Measurements from ENCODE around the gene VAV3.

VAV3 gene

DNA sequence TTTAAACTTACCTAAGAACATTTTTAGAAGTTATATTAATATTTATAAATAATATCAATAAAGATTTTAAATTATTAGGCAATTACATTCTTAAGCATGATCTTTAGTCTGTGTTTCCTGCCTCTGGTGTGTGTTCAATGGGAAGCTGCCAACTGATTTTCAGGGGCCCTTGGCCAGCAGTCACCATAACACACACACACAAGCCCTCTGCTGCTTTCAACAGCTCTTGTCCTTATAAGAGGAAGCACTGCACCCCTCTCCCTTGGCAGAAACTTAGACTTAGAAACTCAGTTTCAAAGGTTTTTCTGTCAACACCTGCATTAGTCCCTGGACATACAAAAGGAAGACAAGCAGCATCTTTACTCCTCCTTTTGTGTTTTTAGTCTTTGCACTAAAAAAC lies 81.4 kb downstream of the VAV3 start:
- Histone ChIP-seq H3K4me1 (ENCODE audit: control insufficient read depth, insufficient read depth, low read length) (no peaks in the 10 kb centered on the region), H3K36me3 (ENCODE audit: control insufficient read depth in 2 of 2, insufficient read depth in 2 of 2, low read length in 2 of 2) (no peaks in the 10 kb centered on the region), H3K9me3 (ENCODE audit: control insufficient read depth in 2 of 2, low read length in 2 of 2) (no peaks in the 10 kb centered on the region), H3K27ac (ENCODE audit: low read length) (no peak overlapping the region), H3K4me3 (ENCODE audit: low read length in 2 of 2) (no peak overlapping the region), H3K9ac (ENCODE audit: low read length in 2 of 2) (no peak overlapping the region), H3K27me3 (ENCODE audit: control insufficient read depth in 1 of 2, insufficient read depth in 2 of 2, low read length in 2 of 2) (no peaks in the 10 kb centered on the region)

DNA sequence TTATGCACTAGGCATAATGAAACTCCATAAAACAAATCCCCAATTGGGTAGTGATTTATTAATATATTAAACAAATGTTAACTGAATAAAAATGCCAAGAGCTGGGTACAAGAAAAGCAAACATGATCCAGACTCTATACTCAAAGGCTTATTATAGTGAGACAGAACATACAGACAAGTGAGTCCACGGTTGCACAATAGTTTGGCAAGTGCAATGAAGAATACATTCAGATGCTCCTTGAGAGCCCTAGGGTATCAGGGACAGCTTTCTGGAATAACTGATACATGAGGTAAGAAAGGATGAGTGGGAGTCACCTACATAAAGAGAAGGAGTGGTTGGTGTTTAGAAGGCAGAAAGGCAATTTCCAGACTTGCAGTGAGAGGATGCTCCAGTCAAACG lies 85.1 kb downstream of the VAV3 start:
- Histone ChIP-seq H3K36me3 (ENCODE audit: control insufficient read depth in 2 of 2, insufficient read depth in 2 of 2, low read length in 2 of 2) (no peaks in the 10 kb centered on the region), H3K9me3 (ENCODE audit: control insufficient read depth in 2 of 2, low read length in 2 of 2) (no peaks in the 10 kb centered on the region), H3K4me3 (ENCODE audit: low read length in 2 of 2) (no peak overlapping the region), H3K27ac (ENCODE audit: low read length) (no peak overlapping the region), H3K27me3 (ENCODE audit: control insufficient read depth in 1 of 2, insufficient read depth in 2 of 2, low read length in 2 of 2) (no peaks in the 10 kb centered on the region), H3K9ac (ENCODE audit: low read length in 2 of 2) (no peak overlapping the region), H3K4me1 (ENCODE audit: control insufficient read depth, insufficient read depth, low read length) (no peaks in the 10 kb centered on the region)

DNA sequence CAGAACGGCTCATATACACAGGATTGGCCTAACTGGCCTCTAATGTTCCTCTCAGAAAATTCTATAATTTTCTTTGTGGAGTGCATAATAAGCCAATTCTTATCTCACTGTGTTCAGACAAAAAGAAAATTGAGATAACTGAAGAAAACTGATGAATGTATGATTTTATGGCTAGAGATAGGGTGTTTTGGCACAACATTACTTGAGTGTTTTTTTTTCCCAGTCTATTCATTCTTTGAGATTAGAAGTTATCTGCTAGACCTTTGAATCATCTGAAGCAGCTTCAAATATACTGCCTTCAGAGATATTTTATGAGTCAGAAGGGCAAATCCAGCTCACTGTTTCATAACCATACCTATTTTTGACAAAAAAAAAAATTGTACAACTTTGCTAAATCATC lies 85.6 kb downstream of the VAV3 start:
- H3K36me3 ChIP-seq (ENCODE audit: control insufficient read depth in 2 of 2, insufficient read depth in 2 of 2, low read length in 2 of 2): no peaks in the 10 kb centered on the region

DNA sequence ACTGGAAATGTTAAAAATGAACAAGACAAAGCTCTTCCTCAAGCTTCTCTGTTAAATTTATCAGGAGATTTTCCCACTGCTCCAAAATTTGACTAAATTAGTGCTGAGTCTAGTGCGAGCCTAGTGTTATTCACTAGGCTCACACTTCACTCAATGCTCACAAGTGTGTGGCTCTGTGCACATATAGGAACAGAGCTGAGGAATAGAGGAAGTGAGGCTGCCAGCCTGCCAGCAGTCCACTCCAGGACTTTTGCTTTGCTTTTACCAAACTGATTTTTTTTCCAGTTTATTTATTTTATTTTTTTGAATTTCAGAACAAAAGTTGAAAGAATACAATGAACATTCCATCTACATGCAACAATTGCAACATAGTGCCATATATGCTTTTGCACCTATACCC lies 87.2 kb downstream of the VAV3 start:
- Histone ChIP-seq H3K4me3 (ENCODE audit: low read length in 2 of 2) (no peak overlapping the region), H3K27me3 (ENCODE audit: control insufficient read depth in 1 of 2, insufficient read depth in 2 of 2, low read length in 2 of 2) (no peaks in the 10 kb centered on the region), H3K36me3 (ENCODE audit: control insufficient read depth in 2 of 2, insufficient read depth in 2 of 2, low read length in 2 of 2) (no peaks in the 10 kb centered on the region), H3K4me1 (ENCODE audit: control insufficient read depth, insufficient read depth, low read length) (no peaks in the 10 kb centered on the region), H3K9me3 (ENCODE audit: control insufficient read depth in 2 of 2, low read length in 2 of 2) (no peaks in the 10 kb centered on the region), H3K27ac (ENCODE audit: low read length) (no peak overlapping the region), H3K9ac (ENCODE audit: low read length in 2 of 2) (no peak overlapping the region)

More for the DNA sequence above, 85.6 kb downstream of the VAV3 start:
- no peaks in the 10 kb centered on the region for H3K9me3 ChIP-seq (ENCODE audit: control insufficient read depth in 2 of 2, low read length in 2 of 2)
- no peaks in the 10 kb centered on the region for H3K4me1 ChIP-seq (ENCODE audit: control insufficient read depth, insufficient read depth, low read length)
- no peak overlapping the region for H3K27ac ChIP-seq (ENCODE audit: low read length)
- no peaks in the 10 kb centered on the region for H3K27me3 ChIP-seq (ENCODE audit: control insufficient read depth in 1 of 2, insufficient read depth in 2 of 2, low read length in 2 of 2)
- no peak overlapping the region for H3K9ac ChIP-seq (ENCODE audit: low read length in 2 of 2)
- H3K4me3 ChIP-seq (ENCODE audit: low read length in 2 of 2): no peak overlapping the region

DNA sequence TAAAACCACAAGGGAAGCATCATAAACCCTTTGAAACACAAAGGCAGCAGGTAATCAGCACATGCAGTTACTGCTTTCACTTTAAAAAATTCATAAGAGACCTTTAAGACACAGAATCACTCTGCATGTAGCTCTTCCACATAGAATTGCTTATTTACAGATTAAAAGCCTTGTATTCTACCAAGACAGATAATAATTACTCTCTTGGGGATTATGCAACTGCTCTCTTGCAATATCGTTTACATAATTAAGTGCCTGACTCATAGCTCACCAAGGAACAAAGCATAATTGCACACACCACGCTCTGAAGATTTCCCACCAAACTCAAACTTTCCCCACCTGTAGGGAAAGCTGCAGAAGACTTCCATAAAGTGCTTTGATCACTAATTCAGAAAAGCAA lies 87.9 kb downstream of the VAV3 start:
- no peak overlapping the region for H3K9ac ChIP-seq (ENCODE audit: low read length in 2 of 2)
- H3K27me3 ChIP-seq (ENCODE audit: control insufficient read depth in 1 of 2, insufficient read depth in 2 of 2, low read length in 2 of 2): no peaks in the 10 kb centered on the region
- H3K36me3 ChIP-seq (ENCODE audit: control insufficient read depth in 2 of 2, insufficient read depth in 2 of 2, low read length in 2 of 2): no peaks in the 10 kb centered on the region
- H3K9me3 ChIP-seq (ENCODE audit: control insufficient read depth in 2 of 2, low read length in 2 of 2): no peaks in the 10 kb centered on the region
- no peak overlapping the region for H3K27ac ChIP-seq (ENCODE audit: low read length)
- no peak overlapping the region for H3K4me3 ChIP-seq (ENCODE audit: low read length in 2 of 2)
- H3K4me1 ChIP-seq (ENCODE audit: control insufficient read depth, insufficient read depth, low read length): no peaks in the 10 kb centered on the region

DNA sequence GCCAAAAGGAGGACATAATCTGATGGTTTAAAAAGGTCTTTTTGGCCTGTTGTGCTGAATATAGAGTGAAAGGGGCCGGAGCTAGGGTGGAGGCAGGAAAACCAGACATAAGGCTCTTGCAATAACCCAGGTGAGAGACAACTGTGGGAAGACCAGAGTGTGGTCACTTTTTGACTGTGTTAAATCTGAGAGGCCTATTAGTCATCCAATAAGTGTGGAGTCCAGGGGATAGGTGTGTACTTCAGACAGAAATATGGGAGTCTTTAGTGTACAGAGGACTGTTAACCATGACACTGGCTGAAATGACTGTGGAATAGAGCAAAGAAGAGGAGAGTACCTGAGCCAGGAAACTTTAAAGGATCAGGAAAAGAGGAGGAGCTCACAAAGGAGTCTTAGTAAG lies 89.3 kb downstream of the VAV3 start:
- Histone ChIP-seq H3K9ac (ENCODE audit: low read length in 2 of 2) (no peak overlapping the region), H3K27me3 (ENCODE audit: control insufficient read depth in 1 of 2, insufficient read depth in 2 of 2, low read length in 2 of 2) (no peaks in the 10 kb centered on the region), H3K36me3 (ENCODE audit: control insufficient read depth in 2 of 2, insufficient read depth in 2 of 2, low read length in 2 of 2) (no peaks in the 10 kb centered on the region), H3K4me1 (ENCODE audit: control insufficient read depth, insufficient read depth, low read length) (no peaks in the 10 kb centered on the region), H3K4me3 (ENCODE audit: low read length in 2 of 2) (no peak overlapping the region), H3K9me3 (ENCODE audit: control insufficient read depth in 2 of 2, low read length in 2 of 2) (no peaks in the 10 kb centered on the region), H3K27ac (ENCODE audit: low read length) (no peak overlapping the region)

DNA sequence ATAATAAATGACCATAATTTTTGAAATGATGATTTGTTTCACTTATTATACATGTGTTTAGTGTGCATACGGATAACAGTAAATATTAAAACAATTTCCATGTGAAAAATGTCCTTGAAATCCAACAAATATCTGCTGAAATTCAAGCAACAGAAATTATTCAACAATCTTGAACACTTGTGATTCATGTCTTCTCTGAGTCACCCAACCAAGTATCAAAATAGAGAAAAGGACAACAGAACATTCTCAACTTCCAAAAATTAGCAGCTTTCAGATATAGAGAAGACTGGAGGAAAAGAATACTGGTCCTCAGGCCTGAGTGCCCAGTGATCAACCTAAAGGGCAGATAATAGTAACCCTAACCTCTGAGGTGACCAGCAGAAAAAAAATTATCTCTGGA lies 90.8 kb downstream of the VAV3 start:
- no peaks in the 10 kb centered on the region for H3K4me1 ChIP-seq (ENCODE audit: control insufficient read depth, insufficient read depth, low read length)
- H3K27ac ChIP-seq (ENCODE audit: low read length): no peak overlapping the region
- H3K9me3 ChIP-seq (ENCODE audit: control insufficient read depth in 2 of 2, low read length in 2 of 2): no peaks in the 10 kb centered on the region
- no peak overlapping the region for H3K4me3 ChIP-seq (ENCODE audit: low read length in 2 of 2)
- H3K36me3 ChIP-seq (ENCODE audit: control insufficient read depth in 2 of 2, insufficient read depth in 2 of 2, low read length in 2 of 2): no peaks in the 10 kb centered on the region
- no peak overlapping the region for H3K9ac ChIP-seq (ENCODE audit: low read length in 2 of 2)
- H3K27me3 ChIP-seq (ENCODE audit: control insufficient read depth in 1 of 2, insufficient read depth in 2 of 2, low read length in 2 of 2): no peaks in the 10 kb centered on the region

DNA sequence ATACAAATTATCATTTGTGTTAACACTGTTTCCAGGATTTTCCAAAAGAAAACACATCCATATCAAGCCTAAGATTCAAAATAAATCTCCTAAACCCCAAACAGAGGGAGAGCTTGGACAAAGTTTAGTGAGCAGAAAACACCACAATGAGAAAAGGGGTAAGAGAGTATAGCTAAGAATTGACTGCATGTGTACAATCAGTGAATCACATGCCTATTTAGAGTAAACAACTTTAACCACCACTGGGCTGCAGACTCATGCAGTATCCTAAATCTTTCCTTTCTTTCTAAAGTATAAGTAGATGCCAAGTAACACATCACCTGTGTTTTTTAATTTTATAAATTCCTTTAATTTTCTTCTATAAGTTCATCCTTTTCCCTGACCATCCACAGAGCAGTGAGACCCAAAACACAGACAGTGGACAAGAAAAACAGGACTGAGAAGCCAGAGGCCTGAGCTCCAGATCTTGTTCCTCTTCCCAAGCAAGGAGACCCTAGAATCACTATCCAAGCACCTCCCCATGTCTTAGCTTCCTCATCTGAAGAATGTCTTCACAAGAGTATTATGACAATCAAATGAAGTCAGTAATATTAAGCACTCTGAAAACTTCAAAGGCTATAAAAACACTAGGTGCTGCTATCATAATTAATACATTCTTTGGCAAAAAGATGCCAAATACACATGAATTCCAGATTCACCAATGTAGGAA lies 93.1 kb downstream of the VAV3 start:
- H3K9ac ChIP-seq (ENCODE audit: low read length in 2 of 2): no peak overlapping the region
- no peak overlapping the region for H3K4me3 ChIP-seq (ENCODE audit: low read length in 2 of 2)
- no peaks in the 10 kb centered on the region for H3K36me3 ChIP-seq (ENCODE audit: control insufficient read depth in 2 of 2, insufficient read depth in 2 of 2, low read length in 2 of 2)
- no peaks in the 10 kb centered on the region for H3K9me3 ChIP-seq (ENCODE audit: control insufficient read depth in 2 of 2, low read length in 2 of 2)
- no peaks in the 10 kb centered on the region for H3K4me1 ChIP-seq (ENCODE audit: control insufficient read depth, insufficient read depth, low read length)
- H3K27ac ChIP-seq (ENCODE audit: low read length): no peak overlapping the region
- no peaks in the 10 kb centered on the region for H3K27me3 ChIP-seq (ENCODE audit: control insufficient read depth in 1 of 2, insufficient read depth in 2 of 2, low read length in 2 of 2)

DNA sequence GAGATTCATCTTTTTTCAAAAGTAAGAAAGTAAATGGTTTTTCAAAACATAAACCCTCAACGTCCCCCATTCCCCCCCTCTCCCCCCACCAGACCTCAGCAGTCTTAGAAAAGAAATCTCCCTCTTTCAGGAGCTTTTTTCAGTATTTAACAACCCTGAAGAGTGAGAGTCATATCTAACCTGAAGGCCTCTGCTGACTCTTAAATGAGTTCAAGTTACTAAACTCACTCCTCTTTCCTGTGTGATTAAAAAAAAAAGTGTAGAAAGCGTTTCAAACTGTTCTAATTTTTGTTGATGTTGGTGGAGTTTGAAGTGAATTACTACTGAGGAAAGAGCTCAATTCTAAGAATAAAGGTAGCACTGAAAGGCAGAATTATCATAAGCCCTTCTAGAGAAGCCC lies 93.7 kb downstream of the VAV3 start:
- H3K27ac ChIP-seq (ENCODE audit: low read length): no peak overlapping the region
- H3K27me3 ChIP-seq (ENCODE audit: control insufficient read depth in 1 of 2, insufficient read depth in 2 of 2, low read length in 2 of 2): no peaks in the 10 kb centered on the region
- no peak overlapping the region for H3K9ac ChIP-seq (ENCODE audit: low read length in 2 of 2)
- H3K4me3 ChIP-seq (ENCODE audit: low read length in 2 of 2): no peak overlapping the region
- H3K9me3 ChIP-seq (ENCODE audit: control insufficient read depth in 2 of 2, low read length in 2 of 2): no peaks in the 10 kb centered on the region
- no peaks in the 10 kb centered on the region for H3K36me3 ChIP-seq (ENCODE audit: control insufficient read depth in 2 of 2, insufficient read depth in 2 of 2, low read length in 2 of 2)
- no peaks in the 10 kb centered on the region for H3K4me1 ChIP-seq (ENCODE audit: control insufficient read depth, insufficient read depth, low read length)

DNA sequence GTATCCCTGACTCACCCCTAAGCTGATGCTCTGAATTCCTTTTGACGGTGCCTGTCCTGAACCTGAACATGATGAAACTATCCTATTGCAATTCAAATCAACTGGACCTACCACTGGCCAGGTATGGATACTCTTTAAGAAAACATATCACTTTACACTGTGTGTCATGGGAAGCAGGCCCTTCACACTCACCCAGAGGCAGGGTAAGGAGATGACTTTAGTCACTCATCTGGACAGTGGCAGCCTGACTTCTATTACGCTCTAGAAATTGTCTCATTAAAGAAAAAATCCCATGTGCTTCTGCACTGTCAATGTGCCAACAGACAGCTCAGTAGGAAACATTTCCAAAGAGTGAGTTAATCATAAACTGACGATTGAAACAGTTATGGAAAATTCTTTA lies 94.3 kb downstream of the VAV3 start:
- no peak overlapping the region for H3K9ac ChIP-seq (ENCODE audit: low read length in 2 of 2)
- no peaks in the 10 kb centered on the region for H3K27me3 ChIP-seq (ENCODE audit: control insufficient read depth in 1 of 2, insufficient read depth in 2 of 2, low read length in 2 of 2)
- no peak overlapping the region for H3K27ac ChIP-seq (ENCODE audit: low read length)
- H3K9me3 ChIP-seq (ENCODE audit: control insufficient read depth in 2 of 2, low read length in 2 of 2): no peaks in the 10 kb centered on the region
- no peaks in the 10 kb centered on the region for H3K4me1 ChIP-seq (ENCODE audit: control insufficient read depth, insufficient read depth, low read length)
- no peaks in the 10 kb centered on the region for H3K36me3 ChIP-seq (ENCODE audit: control insufficient read depth in 2 of 2, insufficient read depth in 2 of 2, low read length in 2 of 2)
- no peak overlapping the region for H3K4me3 ChIP-seq (ENCODE audit: low read length in 2 of 2)

DNA sequence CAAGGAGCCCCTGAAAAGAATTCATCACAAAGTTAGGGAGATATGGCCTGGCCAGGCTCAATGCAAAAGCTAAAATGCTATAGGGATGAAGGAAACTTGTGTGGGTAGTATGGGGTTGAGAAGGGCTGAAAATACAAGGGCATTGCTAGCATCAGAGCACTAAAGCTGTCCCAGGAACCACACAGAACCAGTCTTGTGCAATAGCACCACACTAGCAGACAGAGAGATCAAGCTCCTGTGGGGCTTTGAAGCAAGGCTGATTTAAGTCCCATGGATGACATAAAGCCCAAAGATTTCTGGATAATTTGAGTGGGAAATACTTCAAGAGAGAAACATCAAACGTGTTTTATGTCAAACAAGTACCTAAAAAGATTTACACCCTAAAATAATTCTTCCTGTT lies 97.1 kb downstream of the VAV3 start:
- no peaks in the 10 kb centered on the region for H3K4me1 ChIP-seq (ENCODE audit: control insufficient read depth, insufficient read depth, low read length)
- H3K27me3 ChIP-seq (ENCODE audit: control insufficient read depth in 1 of 2, insufficient read depth in 2 of 2, low read length in 2 of 2): no peaks in the 10 kb centered on the region
- no peak overlapping the region for H3K9ac ChIP-seq (ENCODE audit: low read length in 2 of 2)
- no peaks in the 10 kb centered on the region for H3K36me3 ChIP-seq (ENCODE audit: control insufficient read depth in 2 of 2, insufficient read depth in 2 of 2, low read length in 2 of 2)
- no peak overlapping the region for H3K27ac ChIP-seq (ENCODE audit: low read length)
- no peaks in the 10 kb centered on the region for H3K9me3 ChIP-seq (ENCODE audit: control insufficient read depth in 2 of 2, low read length in 2 of 2)
- no peak overlapping the region for H3K4me3 ChIP-seq (ENCODE audit: low read length in 2 of 2)
